Endothelial cell of hepatic sinusoid (primary cell): ENCODE data around the gene ST8SIA1.
"Not testable (repeated sequence)": the region's sequence is repeated elsewhere in the genome, so short reads cannot be mapped to it uniquely, and the experiment has no call there.

ENCODE experiments used
- in situ Hi-C: cut with HindIII; loops from 2 replicates; pipeline ENCODE4 v1.10.0; 2017; ENCODE audit warnings: low sequenced_read_pairs

ST8SIA1 gene

DNA sequence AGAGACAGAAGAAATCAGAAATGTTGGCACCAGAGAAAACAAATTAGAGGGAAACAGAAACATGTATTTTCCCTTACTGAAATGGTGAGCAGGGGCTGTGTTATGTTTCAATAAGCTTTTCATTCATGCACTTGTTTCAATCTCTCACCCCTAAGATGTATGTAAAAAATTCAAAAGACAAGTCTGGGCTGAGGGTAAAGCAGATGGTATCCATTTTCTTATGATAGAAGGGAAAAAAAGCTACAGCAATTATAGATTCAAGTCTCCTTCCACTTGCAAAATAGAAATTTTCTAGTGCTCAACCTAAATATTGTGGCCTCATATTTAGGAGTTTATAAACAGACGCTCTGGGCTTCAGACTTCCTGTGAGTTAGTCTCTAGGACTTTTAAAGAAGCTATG lies 138.3 kb downstream of the ST8SIA1 start:
- in situ Hi-C loops = no loop called here

DNA sequence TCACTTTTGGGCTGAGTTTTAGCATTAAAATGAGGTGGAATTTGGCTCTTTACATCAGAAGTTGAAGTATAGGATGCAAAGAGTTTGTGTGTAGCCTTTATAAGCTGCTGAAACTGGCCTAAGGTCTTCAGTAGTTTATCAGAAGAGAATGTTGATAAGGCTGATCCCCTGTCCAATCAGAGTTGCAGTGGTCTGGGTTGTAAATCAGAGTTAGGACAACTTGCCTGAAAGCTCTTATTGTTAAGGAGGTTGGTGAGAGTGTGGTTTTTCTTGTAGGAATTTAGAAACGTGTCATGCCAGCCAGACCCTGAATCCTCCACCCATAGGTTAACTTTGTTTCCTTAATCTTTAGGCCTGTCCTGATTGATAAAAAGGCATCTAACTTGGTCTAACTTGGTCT lies 143.5 kb downstream of the ST8SIA1 start:
- in situ Hi-C loops = no loop called here

DNA sequence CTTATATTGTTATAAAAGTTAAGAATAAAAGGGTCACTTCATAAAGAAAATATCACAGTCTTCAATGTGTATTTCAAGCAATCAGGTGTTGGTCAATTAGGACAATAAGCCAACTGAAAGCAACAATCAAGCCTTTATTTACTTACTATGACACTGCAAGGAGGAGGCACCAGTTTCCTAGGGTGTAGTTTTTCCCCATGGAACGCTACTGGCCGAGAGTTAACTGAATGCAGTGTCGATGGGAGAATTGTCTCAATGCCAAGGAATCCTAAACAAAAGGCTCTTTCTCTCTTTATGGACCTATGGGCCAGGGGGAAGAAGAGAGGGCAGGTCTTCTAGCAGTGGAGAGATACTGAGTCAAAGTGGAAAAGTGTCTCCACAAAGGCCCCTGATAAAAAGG lies 146.1 kb downstream of the ST8SIA1 start:
- in situ Hi-C loops = no loop called here

DNA sequence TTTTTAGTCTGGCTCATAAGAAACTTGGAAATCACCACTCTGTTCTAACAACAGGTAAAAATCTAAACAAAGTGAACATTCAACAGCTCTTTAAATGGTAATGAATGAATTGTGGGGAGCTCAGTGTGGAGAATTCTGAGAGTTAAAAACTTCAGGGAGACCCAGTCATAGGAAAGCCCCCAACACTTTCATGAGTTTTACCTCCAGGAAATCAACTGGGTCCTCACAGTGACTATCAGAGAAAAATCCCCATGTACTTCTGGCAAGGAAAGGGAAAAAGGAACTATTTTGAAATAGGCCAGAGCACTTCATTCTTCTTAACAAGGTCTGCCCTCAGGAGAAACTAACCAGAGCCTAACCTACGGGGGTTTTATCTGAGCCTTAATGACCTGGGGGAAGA lies 153.8 kb downstream of the ST8SIA1 start:
- in situ Hi-C loops = no loop called here

DNA sequence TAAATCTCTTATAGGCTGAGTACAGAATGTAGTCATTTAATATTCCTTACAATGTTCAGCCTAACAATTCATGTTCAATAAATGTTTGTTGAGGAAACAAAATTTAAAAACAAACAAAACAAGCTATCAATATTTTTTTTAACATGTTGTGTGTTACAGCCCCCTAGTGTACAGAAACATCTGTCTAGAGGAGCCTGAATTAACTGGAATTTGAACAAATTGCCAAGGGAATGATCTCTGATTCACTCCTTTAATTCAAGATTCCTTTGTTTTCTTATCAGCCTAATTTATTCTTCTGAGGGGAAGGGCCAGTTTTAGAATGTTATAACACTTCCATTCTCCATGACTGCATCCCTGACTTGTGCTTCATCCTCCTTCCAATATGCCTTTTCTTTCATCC lies 161.3 kb downstream of the ST8SIA1 start:
- in situ Hi-C loops = no loop called here

DNA sequence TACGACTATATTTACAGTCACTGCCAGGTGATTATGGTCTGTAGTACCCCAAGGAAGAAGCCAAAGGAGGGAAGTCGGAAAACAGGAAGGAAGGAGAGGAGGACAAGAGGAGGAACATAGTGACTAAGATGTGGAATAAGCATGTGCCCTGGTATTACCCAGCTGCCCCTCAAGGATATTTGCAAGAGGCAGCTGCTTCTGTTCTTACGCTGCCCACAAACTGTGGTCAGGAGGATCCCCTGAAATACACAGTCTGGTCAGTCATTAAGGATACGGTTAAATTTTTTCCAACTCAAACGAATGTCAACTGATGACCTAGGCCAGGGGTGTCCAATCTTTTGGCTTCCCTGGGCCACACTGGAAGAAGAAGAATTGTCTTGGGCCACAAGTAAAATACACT lies 162.0 kb downstream of the ST8SIA1 start:
- in situ Hi-C loops = no loop called here

DNA sequence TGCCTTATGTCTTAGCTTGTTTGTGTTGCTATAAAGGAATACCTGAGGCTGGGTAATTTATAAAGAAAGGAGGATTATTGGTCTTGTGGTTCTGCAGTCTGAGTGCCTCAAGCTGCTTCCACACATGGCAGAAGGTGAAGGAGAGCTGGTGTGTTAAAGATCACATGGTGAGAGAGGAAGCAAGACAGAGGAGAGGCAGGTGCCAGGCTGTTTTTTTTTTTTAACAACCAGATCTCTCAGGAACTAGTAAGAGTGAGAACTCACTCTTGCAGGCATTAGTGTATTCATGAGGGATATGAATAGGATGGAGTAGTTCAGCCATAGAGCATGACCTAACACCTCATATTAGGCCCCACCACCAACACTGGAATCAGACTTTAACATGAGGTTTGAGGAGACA lies 165.1 kb downstream of the ST8SIA1 start:
- in situ Hi-C loops = no loop called here

DNA sequence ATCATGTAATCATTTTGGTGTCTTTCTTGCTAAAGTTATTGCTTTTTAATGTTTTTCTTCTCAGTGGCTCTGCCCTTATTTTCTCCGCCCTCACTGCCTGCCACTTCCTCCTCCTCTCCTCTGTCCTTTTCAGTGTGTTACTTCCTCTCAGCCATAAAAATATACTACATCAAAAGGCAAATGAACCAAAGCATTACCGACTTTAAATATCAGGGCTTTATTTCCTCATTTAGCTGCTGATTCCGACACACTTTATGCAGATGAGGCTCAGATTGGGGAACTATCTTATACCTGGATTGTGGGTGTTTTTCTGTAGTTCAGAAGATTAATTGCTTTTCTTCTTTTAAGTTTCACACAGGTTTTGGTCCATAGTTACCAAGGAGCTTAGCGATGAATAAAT lies 170.4 kb downstream of the ST8SIA1 start:
- in situ Hi-C loops = no loop called here

DNA sequence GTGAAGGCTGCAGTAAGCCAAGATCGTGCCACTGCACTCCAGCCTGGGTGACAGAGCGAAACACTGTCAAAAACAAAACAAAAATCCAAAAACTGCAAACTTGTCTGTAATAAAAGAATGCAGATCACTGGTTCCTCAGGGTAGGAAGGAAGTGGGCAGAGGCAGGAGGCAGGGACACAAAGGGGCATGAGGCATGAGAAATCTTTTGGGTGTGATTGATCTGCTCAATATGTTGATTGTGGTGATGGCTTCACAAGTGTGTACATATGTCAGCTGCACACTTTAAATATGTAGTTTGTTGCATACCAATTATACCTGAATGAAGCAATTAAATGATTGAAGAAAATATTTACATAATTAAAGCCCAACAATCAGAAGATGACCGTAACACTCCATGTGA lies 170.9 kb downstream of the ST8SIA1 start:
- in situ Hi-C loops = no loop called here

DNA sequence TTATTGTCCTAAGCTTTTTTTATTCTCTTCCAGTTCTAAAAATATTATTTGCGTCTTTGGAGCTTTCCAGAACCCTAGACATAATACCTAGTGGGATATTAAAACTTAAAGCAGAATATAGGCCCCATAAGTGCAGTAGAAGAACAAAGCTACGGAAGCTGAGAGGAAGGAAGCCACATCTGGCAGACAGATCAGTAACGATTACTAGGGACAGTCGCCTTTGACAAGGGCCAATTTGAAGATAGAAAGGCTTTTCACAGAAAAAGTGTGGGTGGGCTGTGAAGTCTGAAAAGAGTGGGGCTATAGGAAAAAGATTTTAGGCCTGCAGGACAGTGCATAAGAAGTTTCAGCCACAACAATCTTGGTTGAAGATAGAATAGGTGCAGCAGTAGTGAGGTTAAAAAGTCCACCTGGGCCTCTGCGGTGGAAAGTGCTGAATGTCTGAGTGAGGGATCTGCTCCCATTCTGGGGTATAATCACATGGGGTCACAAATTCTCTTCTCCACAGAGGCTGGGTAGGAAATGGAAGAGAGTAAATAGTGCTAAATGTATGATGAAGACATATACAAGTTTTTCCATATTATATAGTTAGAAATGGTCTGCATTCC lies 174.0 kb downstream of the ST8SIA1 start:
- in situ Hi-C loops = no loop called here

DNA sequence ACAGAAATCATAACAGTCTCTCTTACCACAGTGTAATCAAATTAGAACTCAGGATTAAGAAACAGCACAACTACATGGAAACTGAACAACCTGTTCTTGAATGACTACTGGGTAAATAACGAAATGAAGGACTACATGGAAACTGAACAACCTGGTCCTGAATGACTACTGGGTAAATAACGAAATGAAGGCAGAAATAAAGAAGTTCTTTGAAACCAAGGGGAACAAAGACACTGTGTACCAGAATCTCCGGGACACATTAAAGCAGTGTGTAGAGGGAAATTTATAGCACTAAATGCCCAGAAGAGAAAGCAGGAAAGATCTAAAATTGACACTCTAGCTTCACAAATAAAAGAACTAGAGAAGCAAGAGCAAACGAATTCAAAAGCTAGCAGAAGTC lies 185.2 kb downstream of the ST8SIA1 start:
- in situ Hi-C loops = not testable (repeated sequence)

DNA sequence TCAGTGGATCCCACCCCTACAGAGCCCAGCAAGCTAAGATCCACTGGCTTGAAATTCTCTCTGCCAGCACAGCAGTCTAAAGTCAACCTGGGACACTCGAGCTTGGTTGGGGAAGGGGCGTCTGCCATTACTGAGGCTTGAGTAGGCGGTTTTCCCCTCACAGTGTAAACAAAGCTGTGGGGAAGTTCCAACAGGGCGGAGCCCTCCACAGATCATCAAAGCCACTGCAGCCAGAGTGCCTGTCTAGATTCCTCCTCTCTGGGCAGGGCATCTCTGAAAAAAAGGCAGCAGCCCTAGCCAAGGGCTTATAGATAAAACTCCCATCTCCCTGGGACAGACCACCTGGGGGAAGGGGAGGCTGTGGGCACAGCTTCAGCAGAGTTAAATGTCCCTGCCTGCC lies 187.8 kb downstream of the ST8SIA1 start:
- in situ Hi-C loops = not testable (repeated sequence)
